ENCODE measurements around the gene GPR153.

GPR153 gene

GRCh38 chr1:6294890-6295556, 34.1 kb upstream of the GPR153 start:
- no peak for TF ChIP-seq CTCF (IDR thresholded peaks at IDR 0.05)
- no peak for TF ChIP-seq ZFX (IDR thresholded peaks at IDR 0.05; ENCODE audit: borderline replicate concordance)
- no peak overlapping the region for H3K27ac ChIP-seq

- no peak overlapping the region for H3K27ac ChIP-seq
- no peak for TF ChIP-seq ZFX (IDR thresholded peaks at IDR 0.05; ENCODE audit: borderline replicate concordance)
- no peak for TF ChIP-seq CTCF (IDR thresholded peaks at IDR 0.05)
Measured at GRCh38 chr1:6294080-6294889, 33.4 kb upstream of the GPR153 start.

DNA sequence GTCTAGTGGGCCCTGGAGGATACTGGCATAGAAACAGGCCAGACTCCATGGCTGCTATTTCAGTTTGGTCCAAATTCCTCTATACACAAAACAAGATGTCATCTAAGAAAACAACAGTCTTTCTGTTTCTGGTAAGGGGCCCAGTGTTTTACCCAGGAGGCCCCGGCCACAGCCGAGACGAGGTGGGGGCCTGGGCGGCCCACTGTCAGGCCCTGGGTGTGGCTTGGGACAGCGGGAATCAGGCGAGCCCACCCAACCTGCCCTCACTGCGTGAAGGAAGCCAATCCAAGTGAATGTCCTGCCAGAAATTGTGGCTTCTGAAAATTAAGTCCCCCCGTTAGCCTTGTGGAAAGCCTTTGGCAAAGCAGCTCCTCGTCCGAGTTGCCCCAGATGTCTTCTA, 31.2 kb upstream of the GPR153 start:
- no peak overlapping the region for H3K27ac ChIP-seq
- no peak for TF ChIP-seq ZFX (IDR thresholded peaks at IDR 0.05; ENCODE audit: borderline replicate concordance)
- no peak for TF ChIP-seq CTCF (IDR thresholded peaks at IDR 0.05)

- H3K27ac ChIP-seq: no peak overlapping the region
- TF ChIP-seq ZFX (IDR thresholded peaks at IDR 0.05; ENCODE audit: borderline replicate concordance): no peak
- TF ChIP-seq CTCF (IDR thresholded peaks at IDR 0.05): no peak
Measured at GRCh38 chr1:6288665-6289064, 27.8 kb upstream of the GPR153 start.

GRCh38 chr1:6288026-6288425, 27.1 kb upstream of the GPR153 start:
- TF ChIP-seq ZFX (IDR thresholded peaks at IDR 0.05; ENCODE audit: borderline replicate concordance) (no peak), CTCF (IDR thresholded peaks at IDR 0.05) (no peak)

DNA sequence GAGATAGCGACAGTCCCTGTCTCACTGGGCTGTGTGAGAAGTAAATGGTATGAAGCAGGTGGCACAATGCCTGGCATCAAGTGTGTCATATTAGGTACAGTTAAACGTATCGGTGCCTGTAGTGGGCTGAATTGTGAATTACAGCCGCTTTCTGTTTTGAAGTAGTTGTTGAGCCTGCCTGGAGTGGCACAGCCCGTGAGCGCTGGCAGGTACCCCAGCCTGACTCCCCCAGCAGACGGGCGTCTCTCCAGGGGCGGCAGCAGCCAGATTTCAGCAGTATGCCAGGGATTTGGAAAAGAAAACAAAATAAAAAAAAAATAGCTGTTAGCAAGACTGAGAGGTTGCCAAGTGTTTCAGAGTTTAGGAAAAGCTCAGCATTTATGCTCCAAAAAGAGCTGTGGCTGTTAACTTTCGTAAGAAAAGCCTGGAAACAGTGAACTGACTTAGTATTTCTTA, 26.6 kb upstream of the GPR153 start:
- no peak for TF ChIP-seq CTCF (IDR thresholded peaks at IDR 0.05)
- TF ChIP-seq ZFX (IDR thresholded peaks at IDR 0.05; ENCODE audit: borderline replicate concordance): no peak
- no peak overlapping the region for H3K27ac ChIP-seq

More at GRCh38 chr1:6288026-6288425, 27.1 kb upstream of the GPR153 start:
- H3K27ac ChIP-seq: no peak overlapping the region

- TF ChIP-seq ZFX (IDR thresholded peaks at IDR 0.05; ENCODE audit: borderline replicate concordance) (no peak), CTCF (IDR thresholded peaks at IDR 0.05) (no peak)
- no peak overlapping the region for H3K27ac ChIP-seq
Measured at GRCh38 chr1:6287029-6287428, 26.1 kb upstream of the GPR153 start.

All from 22Rv1 (cell line).